HG02759 (cell line): ENCODE measurements around the gene RASGRP2.

ENCODE experiments used
- ATAC-seq: cut with Tn5 transposase; IDR thresholded peaks from one replicate; pipeline ENCODE4 v1.9.1; 2021; ENCODE audit warnings: mild to moderate bottlenecking, moderate library complexity; ENCODE audit not compliant: unreplicated experiment

Gene RASGRP2

GRCh38 chr11:64771861-64772260 lies 27.9 kb upstream of the RASGRP2 start:
- no peak for ATAC-seq

- ATAC-seq: no peak
Measured at GRCh38 chr11:64770120-64770519, 26.2 kb upstream of the RASGRP2 start.

- no peak for ATAC-seq
Measured at GRCh38 chr11:64769283-64769682, 25.3 kb upstream of the RASGRP2 start.

GRCh38 chr11:64768300-64768694 lies 24.4 kb upstream of the RASGRP2 start:
- no peak for ATAC-seq

GRCh38 chr11:64767344-64768299 lies 23.7 kb upstream of the RASGRP2 start:
- no peak for ATAC-seq

- ATAC-seq: no peak
Measured at GRCh38 chr11:64766881-64767280, 22.9 kb upstream of the RASGRP2 start.

- ATAC-seq: no peak
Measured at GRCh38 chr11:64765851-64766665, 22.1 kb upstream of the RASGRP2 start.

GRCh38 chr11:64765291-64765850 lies 21.4 kb upstream of the RASGRP2 start:
- no peak for ATAC-seq

GRCh38 chr11:64764753-64765152 lies 20.8 kb upstream of the RASGRP2 start:
- no peak for ATAC-seq

GRCh38 chr11:64764040-64764611 lies 20.2 kb upstream of the RASGRP2 start:
- no peak for ATAC-seq

- ATAC-seq: no peak
Measured at GRCh38 chr11:64763526-64764039, 19.6 kb upstream of the RASGRP2 start.

- ATAC-seq: no peak
Measured at GRCh38 chr11:64762674-64763525, 19.0 kb upstream of the RASGRP2 start.

GRCh38 chr11:64762277-64762673 lies 18.3 kb upstream of the RASGRP2 start:
- ATAC-seq: no peak

- ATAC-seq: no peak
Measured at GRCh38 chr11:64760759-64761420, 16.9 kb upstream of the RASGRP2 start.

- no peak for ATAC-seq
Measured at GRCh38 chr11:64759722-64760719, 16.1 kb upstream of the RASGRP2 start, which contains the start of gene PYGM. PYGM (minus strand) TSS chr11:64759974; CDS start chr11:64759898, 76 bp downstream.

- no peak for ATAC-seq
Measured at GRCh38 chr11:64759131-64759721, 15.3 kb upstream of the RASGRP2 start.

- ATAC-seq: no peak
Measured at GRCh38 chr11:64758330-64759079, 14.6 kb upstream of the RASGRP2 start.
